ENCODE measurements around the gene FEN1. TPM values are rescaled to one million over a fixed set of nuclear protein-coding genes. Genes with fewer than 3 reads are reported as not detected.

The FEN1 gene
- total and polyA plus RNA-seq, 2 of the 8 experiments (the other 6 are each of a cell fraction or from before 2014, with no cell fraction given), result 52.6 to 86.1 TPM

GRCh38 chr11:61841636-61842527, 49.2 kb downstream of the FEN1 start:
- no peak for DNase-seq (ENCODE audit: low read depth in 1 of 2, low spot score in 2 of 2)
- POLR2A ChIA-PET (ENCODE audit: partially characterized antibody), result interaction anchor here (1.0 to 3.0 kb wide), 5 partner anchors 12 to 50 kb away, joined by 3 to 16 read pairs (median 3); partner anchors contain the start of genes FADS2 and TMEM258
- TF ChIP-seq EP300 (IDR thresholded peaks at IDR 0.05; ENCODE audit: borderline replicate concordance in 1 of 2, low read depth in 2 of 2, low read length in 2 of 2) (no peak), ATF2 (IDR thresholded peaks at IDR 0.05; ENCODE audit: low read length) (no peak), HDAC2 (IDR thresholded peaks at IDR 0.05; ENCODE audit: borderline replicate concordance in 1 of 2, low read depth in 2 of 2, low read length in 2 of 2) (no peak)
- H3K79me2 ChIP-seq (ENCODE audit: control insufficient read depth in 1 of 2, insufficient read depth in 2 of 2, low read length in 2 of 2), result peaks cover 0 to 11% of the 10 kb centered on the region in 2 experiments; a peak in 2 of 4 replicates
- CTCF ChIA-PET (ENCODE audit: partially characterized antibody), result interaction anchor here (0.7 to 1.2 kb wide), 3 partner anchors 8 to 42 kb away, joined by 3 to 4 read pairs (median 3); no protein-coding TSS in a partner anchor
- no peak overlapping the region for H3K27ac ChIP-seq (ENCODE audit: low read depth, low read length)
- no peak overlapping the region for H3K56ac ChIP-seq (replicated peaks; ENCODE audit: insufficient read length, low read depth, low read length)
- H3K4me1 ChIP-seq (replicated peaks in 1 of 4; ENCODE audit: control insufficient read depth in 3 of 4, insufficient read depth in 4 of 4, low read length in 3 of 4), result no peaks in the 10 kb centered on the region; a peak in 1 of 7 replicates
- H2BK20ac ChIP-seq (ENCODE audit: low read length), result no peak overlapping the region
- H3K79me1 ChIP-seq (ENCODE audit: low read depth, low read length), result peaks cover 7% of the 10 kb centered on the region; the same call in 1 of the 2 replicates
- H4K91ac ChIP-seq (replicated peaks; ENCODE audit: insufficient read length, low read length), result no peak overlapping the region
- H3K23ac ChIP-seq (ENCODE audit: insufficient read length), result no peak overlapping the region
- no peak overlapping the region for H3K4me2 ChIP-seq (ENCODE audit: insufficient read depth in 1 of 2, low read depth in 2 of 2, low read length in 2 of 2)
- no peak overlapping the region for H2BK15ac ChIP-seq (ENCODE audit: low read length)
- no peak overlapping the region for H2BK120ac ChIP-seq (replicated peaks; ENCODE audit: low read depth, low read length)
- H3K36me3 ChIP-seq (ENCODE audit: control insufficient read depth in 2 of 4, insufficient read depth in 4 of 4, low read length in 3 of 4), result peaks cover 32 to 93% (median 66%) of the 10 kb centered on the region in 4 experiments
- no peak overlapping the region for H3K4me3 ChIP-seq (ENCODE audit: extremely low read depth in 1 of 4, insufficient read depth in 2 of 4, low read depth in 3 of 4, low read length in 4 of 4)
- no peaks in the 10 kb centered on the region for H3K23me2 ChIP-seq (ENCODE audit: low read depth, low read length)
- no peaks in the 10 kb centered on the region for H3K9me3 ChIP-seq (ENCODE audit: insufficient read depth in 2 of 2, low read depth in 1 of 2, low read length in 1 of 2)
- no peak overlapping the region for H2BK12ac ChIP-seq (ENCODE audit: low read depth, low read length)
- H4K20me1 ChIP-seq (replicated peaks in 1 of 2; ENCODE audit: control insufficient read depth in 1 of 2, insufficient read depth in 2 of 2, low read length in 2 of 2), result peaks cover 10 to 24% of the 10 kb centered on the region in 2 experiments
- no peak overlapping the region for H3K18ac ChIP-seq (ENCODE audit: extremely low read depth, low read length)
- no peak overlapping the region for H2AFZ ChIP-seq (ENCODE audit: low read length)
- H3K27me3 ChIP-seq (replicated peaks in 1 of 4; ENCODE audit: control insufficient read depth in 3 of 4, extremely low read depth in 1 of 4, insufficient read depth in 3 of 4, low read length in 3 of 4), result no peaks in the 10 kb centered on the region; a peak in 1 of 7 replicates
- 92% methylated on average over 12 of the region's 12 CpGs; no CpG with 5 or more reads in 1 of the 2 experiments for WGBS, 2 experiments (ENCODE audit: extremely low coverage in 1 of 2, insufficient coverage in 1 of 2, insufficient read length in 1 of 2, insufficient replicate concordance in 2 of 2, low coverage in 1 of 2, low lambda C conversion rate in 2 of 2, missing lambda C conversion rate in 1 of 2)
- H3K14ac ChIP-seq (ENCODE audit: insufficient read length), result no peak overlapping the region
- no peak overlapping the region for H3K9ac ChIP-seq (replicated peaks in 1 of 4; ENCODE audit: extremely low read depth in 1 of 4, low read depth in 3 of 4, low read length in 3 of 4)
- FAIRE-seq, result no peak
- no peak overlapping the region for H3K4ac ChIP-seq (replicated peaks; ENCODE audit: insufficient read length, low read depth, low read length)
- H4K8ac ChIP-seq (ENCODE audit: extremely low read depth, insufficient read depth, low read length), result no peak overlapping the region
- H2AK5ac ChIP-seq (ENCODE audit: low read depth, low read length), result no peak overlapping the region
- no peak overlapping the region for H2BK5ac ChIP-seq (ENCODE audit: low read depth, low read length)
- H4K5ac ChIP-seq (ENCODE audit: insufficient read length, low read depth, low read length), result no peak overlapping the region
